ENCODE measurements around the gene HTRA1. TPM values are rescaled to one million over a fixed set of nuclear protein-coding genes. Genes with fewer than 3 reads are reported as not detected.

The HTRA1 gene
- polyA plus RNA-seq, result 69.8 TPM
- long read RNA-seq, donor 1, transcript HTRA1-201 (9 exons, 2,120 nt), result major isoform, 8 of 18 reads
- long read RNA-seq, donor 1, partial matches to known transcripts, result 7 of 18 reads
- long read RNA-seq, donor 1, other reads (novel, unspliced or antisense), result 0 of 18 reads
- long read RNA-seq, donor 2, transcript HTRA1-201 (9 exons, 2,120 nt), result major isoform, 15 of 15 reads
- long read RNA-seq, donor 2, partial matches to known transcripts, result 0 of 15 reads
- long read RNA-seq, donor 2, other reads (novel, unspliced or antisense), result 0 of 15 reads
- long read RNA-seq, donor 3, result 0 reads
- long read RNA-seq, donor 4, partial matches to known transcripts, result 0 of 2 reads
- long read RNA-seq, donor 4, other reads (novel, unspliced or antisense), result 0 of 2 reads
- long read RNA-seq, donor 5, transcript HTRA1-201 (9 exons, 2,120 nt), result major isoform, 12 of 14 reads
- long read RNA-seq, donor 5, partial matches to known transcripts, result 0 of 14 reads
- long read RNA-seq, donor 5, other reads (novel, unspliced or antisense), result 0 of 14 reads
- long read RNA-seq, donor 6, transcript HTRA1-201 (9 exons, 2,120 nt), result major isoform, 32 of 58 reads
- long read RNA-seq, donor 6, partial matches to known transcripts, result 23 of 58 reads
- long read RNA-seq, donor 6, other reads (novel, unspliced or antisense), result 0 of 58 reads
- long read RNA-seq, donor 7, transcript HTRA1-201 (9 exons, 2,120 nt), result major isoform, 10 of 10 reads
- long read RNA-seq, donor 7, partial matches to known transcripts, result 0 of 10 reads
- long read RNA-seq, donor 7, other reads (novel, unspliced or antisense), result 0 of 10 reads
- long read RNA-seq, donor 8, transcript HTRA1-201 (9 exons, 2,120 nt), result major isoform, 17 of 20 reads
- long read RNA-seq, donor 8, partial matches to known transcripts, result 0 of 20 reads
- long read RNA-seq, donor 8, other reads (novel, unspliced or antisense), result 0 of 20 reads
- long read RNA-seq, donor 9, transcript HTRA1-201 (9 exons, 2,120 nt), result major isoform, 9 of 10 reads
- long read RNA-seq, donor 9, partial matches to known transcripts, result 0 of 10 reads
- long read RNA-seq, donor 9, other reads (novel, unspliced or antisense), result 0 of 10 reads
- long read RNA-seq, donor 10, transcript HTRA1-201 (9 exons, 2,120 nt), result major isoform, 26 of 28 reads
- long read RNA-seq, donor 10, partial matches to known transcripts, result 0 of 28 reads
- long read RNA-seq, donor 10, other reads (novel, unspliced or antisense), result 0 of 28 reads
- long read RNA-seq, donor 11, transcript HTRA1-201 (9 exons, 2,120 nt), result major isoform, 12 of 13 reads
- long read RNA-seq, donor 11, partial matches to known transcripts, result 0 of 13 reads
- long read RNA-seq, donor 11, other reads (novel, unspliced or antisense), result 0 of 13 reads

- no CpG with 5 or more reads among the region's 56 CpGs for WGBS (ENCODE audit: insufficient coverage, low lambda C conversion rate)
- no peaks in the 10 kb centered on the region for H3K9me3 ChIP-seq (ENCODE audit: control insufficient read depth, low read depth, low read length)
- peak in 1 of 2 donors; percentile 70 for DNase-seq
- H3K27me3 ChIP-seq (ENCODE audit: control insufficient read depth, insufficient read depth, low read length), result peaks cover 63% of the 10 kb centered on the region
- no peaks in the 10 kb centered on the region for H3K36me3 ChIP-seq (ENCODE audit: control insufficient read depth, insufficient read depth, low read length)
- no peak within 1 kb of the TSS for H3K27ac ChIP-seq (ENCODE audit: low read length)
- peaks cover 12% of the 10 kb centered on the region for H3K4me1 ChIP-seq (ENCODE audit: control insufficient read depth, insufficient read depth, low read length)
- peak within 1 kb of the TSS; percentile 50 for H3K4me3 ChIP-seq (ENCODE audit: low read length)
Observed at GRCh38 chr10:122461367-122461728, at the start of gene HTRA1. TSS of gene HTRA1 (plus strand) at chr10:122461553. CDS start at chr10:122461653, 100 bp downstream.

DNA sequence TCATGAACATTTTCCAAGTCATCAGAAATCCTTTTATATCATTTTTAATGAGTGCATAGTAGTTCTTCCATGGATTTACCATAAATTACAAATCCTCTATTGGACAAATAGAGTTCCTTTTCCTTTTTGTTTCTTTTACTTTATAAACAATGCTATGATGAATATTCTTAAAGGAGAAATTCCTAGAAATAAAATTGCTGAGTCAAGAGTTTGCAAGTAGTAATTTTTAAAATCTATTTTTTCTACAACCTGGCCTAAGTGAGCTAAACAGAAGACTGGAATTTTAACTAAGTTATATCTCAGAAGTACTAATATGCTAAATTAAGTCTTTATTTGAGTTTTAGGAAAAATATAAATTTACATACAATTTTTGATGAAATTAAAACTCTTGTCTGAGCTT is 48.0 kb upstream of the HTRA1 start:
- peaks cover 29% of the 10 kb centered on the region for H3K36me3 ChIP-seq (ENCODE audit: control insufficient read depth, insufficient read depth, low read length)
- no peak overlapping the region for H3K27ac ChIP-seq (ENCODE audit: low read length)

DNA sequence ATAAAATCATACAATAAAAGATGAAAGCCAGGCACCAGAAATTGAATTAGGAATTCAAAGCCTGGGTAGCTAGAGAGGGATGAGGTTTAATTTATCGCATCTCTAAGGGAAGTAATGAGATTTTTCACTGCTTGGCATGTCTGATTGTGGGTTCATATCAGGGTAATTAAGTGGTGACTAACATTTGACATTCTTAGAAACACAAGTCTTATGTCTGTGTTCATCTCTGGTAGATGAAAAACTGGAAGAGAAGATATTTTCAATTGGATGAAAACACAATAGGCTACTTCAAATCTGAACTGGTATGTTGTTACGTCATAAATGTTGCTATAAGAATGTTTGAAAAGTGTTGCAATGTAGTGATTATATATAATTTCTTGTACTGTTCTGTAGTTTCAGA is 43.7 kb upstream of the HTRA1 start:
- Histone ChIP-seq H3K27me3 (ENCODE audit: control insufficient read depth, insufficient read depth, low read length) (no peaks in the 10 kb centered on the region), H3K4me3 (ENCODE audit: low read length) (no peak overlapping the region), H3K4me1 (ENCODE audit: control insufficient read depth, insufficient read depth, low read length) (no peaks in the 10 kb centered on the region), H3K9me3 (ENCODE audit: control insufficient read depth, low read depth, low read length) (no peaks in the 10 kb centered on the region), H3K27ac (ENCODE audit: low read length) (no peak overlapping the region), H3K36me3 (ENCODE audit: control insufficient read depth, insufficient read depth, low read length) (peaks cover 48% of the 10 kb centered on the region)
- WGBS (ENCODE audit: insufficient coverage, low lambda C conversion rate), result no CpG with 5 or more reads among the region's 2 CpGs
- no peak for DNase-seq

More for the DNA sequence above, 48.0 kb upstream of the HTRA1 start:
- no peaks in the 10 kb centered on the region for H3K4me1 ChIP-seq (ENCODE audit: control insufficient read depth, insufficient read depth, low read length)
- H3K27me3 ChIP-seq (ENCODE audit: control insufficient read depth, insufficient read depth, low read length), result no peaks in the 10 kb centered on the region
- H3K9me3 ChIP-seq (ENCODE audit: control insufficient read depth, low read depth, low read length), result no peaks in the 10 kb centered on the region
- no peak overlapping the region for H3K4me3 ChIP-seq (ENCODE audit: low read length)
- no peak for DNase-seq

DNA sequence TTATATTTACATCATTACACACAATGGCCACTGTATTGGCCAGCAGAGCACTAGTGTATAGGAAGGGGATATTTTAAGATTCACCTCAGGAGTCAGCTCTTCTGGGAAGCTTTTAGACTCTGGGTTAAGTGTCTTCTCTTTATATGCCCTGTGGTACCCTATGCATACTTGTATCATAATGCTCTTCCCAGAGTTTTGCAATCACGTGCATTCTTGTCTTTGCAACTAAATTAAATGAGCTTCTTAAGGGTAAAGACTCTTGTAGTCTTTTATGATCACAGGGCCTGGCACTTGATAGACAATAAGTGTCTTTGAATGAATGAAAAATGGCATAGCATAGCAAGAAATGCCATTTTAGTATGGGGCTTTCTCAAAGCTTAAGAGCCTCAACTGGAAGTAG is 42.3 kb upstream of the HTRA1 start:
- Histone ChIP-seq H3K36me3 (ENCODE audit: control insufficient read depth, insufficient read depth, low read length) (peaks cover 48% of the 10 kb centered on the region), H3K4me3 (ENCODE audit: low read length) (no peak overlapping the region), H3K9me3 (ENCODE audit: control insufficient read depth, low read depth, low read length) (no peaks in the 10 kb centered on the region), H3K27me3 (ENCODE audit: control insufficient read depth, insufficient read depth, low read length) (no peaks in the 10 kb centered on the region), H3K27ac (ENCODE audit: low read length) (no peak overlapping the region), H3K4me1 (ENCODE audit: control insufficient read depth, insufficient read depth, low read length) (no peaks in the 10 kb centered on the region)
- no CpG with 5 or more reads among the region's 1 CpG for WGBS (ENCODE audit: insufficient coverage, low lambda C conversion rate)
- no peak for DNase-seq

DNA sequence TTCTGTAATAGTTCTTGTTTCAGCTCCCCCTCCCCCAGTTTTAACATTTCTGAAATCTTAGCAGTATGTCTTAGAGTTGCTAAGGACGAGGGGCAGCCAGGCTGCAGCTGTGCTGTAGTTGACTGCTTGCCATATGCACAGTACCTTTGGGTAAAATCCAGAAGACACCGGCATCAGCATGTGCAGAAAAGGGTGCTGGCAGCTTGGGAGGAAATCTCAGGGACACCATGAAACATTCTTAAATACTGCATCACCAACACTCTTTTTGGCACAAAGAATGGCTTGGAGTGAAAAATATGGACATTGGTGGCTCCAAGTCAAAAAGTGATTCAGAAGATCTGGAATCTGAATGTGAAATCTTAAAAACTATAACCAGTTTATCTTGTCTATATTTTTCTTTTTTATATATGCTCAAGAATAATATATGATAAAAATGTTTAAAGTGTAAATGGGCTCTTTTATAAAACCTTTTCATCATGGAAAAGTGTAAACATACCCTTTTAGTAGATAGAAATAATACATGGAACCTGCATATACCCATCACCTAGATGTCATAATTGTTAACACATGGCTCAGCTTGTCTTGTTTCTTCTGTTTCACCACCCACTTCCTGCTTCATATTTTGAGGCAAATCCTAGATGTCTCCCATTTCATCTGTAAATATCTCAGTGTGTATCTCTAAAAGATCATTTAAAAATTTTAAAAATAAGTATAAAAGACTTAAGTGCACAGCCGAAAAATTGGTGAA is 41.3 kb upstream of the HTRA1 start:
- DNase-seq, result no peak
- Histone ChIP-seq H3K4me1 (ENCODE audit: control insufficient read depth, insufficient read depth, low read length) (no peaks in the 10 kb centered on the region), H3K27ac (ENCODE audit: low read length) (no peak overlapping the region), H3K9me3 (ENCODE audit: control insufficient read depth, low read depth, low read length) (no peaks in the 10 kb centered on the region), H3K4me3 (ENCODE audit: low read length) (no peak overlapping the region), H3K36me3 (ENCODE audit: control insufficient read depth, insufficient read depth, low read length) (peaks cover 42% of the 10 kb centered on the region), H3K27me3 (ENCODE audit: control insufficient read depth, insufficient read depth, low read length) (no peaks in the 10 kb centered on the region)
- 100% methylated on average over 1 of the region's 3 CpGs for WGBS (ENCODE audit: insufficient coverage, low lambda C conversion rate)

- WGBS (ENCODE audit: insufficient coverage, low lambda C conversion rate), result no CpG with 5 or more reads among the region's 3 CpGs
- H3K36me3 ChIP-seq (ENCODE audit: control insufficient read depth, insufficient read depth, low read length), result peaks cover 42% of the 10 kb centered on the region
- H3K4me3 ChIP-seq (ENCODE audit: low read length), result no peak overlapping the region
- H3K27me3 ChIP-seq (ENCODE audit: control insufficient read depth, insufficient read depth, low read length), result no peaks in the 10 kb centered on the region
- H3K9me3 ChIP-seq (ENCODE audit: control insufficient read depth, low read depth, low read length), result no peaks in the 10 kb centered on the region
- H3K4me1 ChIP-seq (ENCODE audit: control insufficient read depth, insufficient read depth, low read length), result no peaks in the 10 kb centered on the region
- DNase-seq, result no peak
- H3K27ac ChIP-seq (ENCODE audit: low read length), result no peak overlapping the region
Observed at GRCh38 chr10:122420624-122421007, 40.7 kb upstream of the HTRA1 start.

GRCh38 chr10:122421054-122421625 is 40.2 kb upstream of the HTRA1 start:
- Histone ChIP-seq H3K36me3 (ENCODE audit: control insufficient read depth, insufficient read depth, low read length) (peaks cover 38% of the 10 kb centered on the region), H3K9me3 (ENCODE audit: control insufficient read depth, low read depth, low read length) (no peaks in the 10 kb centered on the region), H3K4me1 (ENCODE audit: control insufficient read depth, insufficient read depth, low read length) (no peaks in the 10 kb centered on the region), H3K27ac (ENCODE audit: low read length) (no peak overlapping the region), H3K27me3 (ENCODE audit: control insufficient read depth, insufficient read depth, low read length) (no peaks in the 10 kb centered on the region), H3K4me3 (ENCODE audit: low read length) (no peak overlapping the region)
- no peak for DNase-seq
- 100% methylated on average over 2 of the region's 3 CpGs for WGBS (ENCODE audit: insufficient coverage, low lambda C conversion rate)

DNA sequence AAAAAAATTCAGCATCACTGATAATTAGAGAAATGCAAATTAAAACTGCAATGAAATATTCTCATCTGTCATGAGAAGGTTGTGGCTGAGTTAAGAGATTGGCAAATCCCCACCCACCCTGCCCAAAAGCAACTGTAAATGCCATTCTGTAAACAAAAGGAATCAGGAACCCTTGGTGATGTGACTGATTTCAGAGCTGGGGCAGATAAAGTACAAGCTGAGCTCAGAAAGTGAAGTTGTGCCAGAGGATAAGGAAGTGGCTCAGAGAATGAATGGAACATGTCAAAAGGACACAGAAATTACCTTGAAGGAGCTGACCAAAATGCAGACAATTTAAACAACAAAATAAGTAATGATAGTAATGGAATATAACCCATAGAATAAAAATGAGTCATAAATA is 39.6 kb upstream of the HTRA1 start:
- H3K4me3 ChIP-seq (ENCODE audit: low read length), result no peak overlapping the region
- no peaks in the 10 kb centered on the region for H3K27me3 ChIP-seq (ENCODE audit: control insufficient read depth, insufficient read depth, low read length)
- H3K9me3 ChIP-seq (ENCODE audit: control insufficient read depth, low read depth, low read length), result no peaks in the 10 kb centered on the region
- H3K27ac ChIP-seq (ENCODE audit: low read length), result no peak overlapping the region
- peaks cover 34% of the 10 kb centered on the region for H3K36me3 ChIP-seq (ENCODE audit: control insufficient read depth, insufficient read depth, low read length)
- no peak for DNase-seq
- H3K4me1 ChIP-seq (ENCODE audit: control insufficient read depth, insufficient read depth, low read length), result no peaks in the 10 kb centered on the region

DNA sequence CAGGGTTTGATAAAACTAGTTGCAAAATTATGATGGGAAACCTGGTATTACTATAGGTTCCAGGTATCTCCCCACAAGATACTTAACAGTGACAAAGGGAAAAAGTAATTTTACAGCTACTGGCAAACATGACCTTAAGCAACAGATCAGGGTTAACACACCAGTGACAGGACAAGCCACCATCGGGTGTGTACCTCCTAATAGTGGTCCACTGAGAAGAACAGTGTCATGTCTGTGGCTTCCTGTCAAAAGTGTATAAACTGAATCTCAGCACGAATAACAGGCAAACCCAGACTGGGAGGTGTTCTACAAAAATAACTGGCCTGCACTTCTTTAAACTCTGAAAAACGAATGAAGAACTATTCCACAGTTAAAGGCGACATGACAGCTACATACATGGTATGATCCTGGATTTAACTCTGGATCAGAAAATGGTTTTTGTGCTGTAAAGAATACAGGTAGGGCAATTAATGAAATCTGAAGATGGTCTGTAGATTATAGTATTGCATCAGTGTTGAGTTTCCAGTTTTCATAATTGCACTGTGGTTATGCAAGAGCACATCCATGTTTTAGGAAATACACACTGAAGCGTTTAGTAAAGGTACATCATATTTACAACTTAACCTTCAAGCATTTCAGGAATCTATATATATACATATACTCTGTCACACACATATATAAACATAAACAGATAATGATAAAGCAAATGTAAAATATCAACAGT is 38.9 kb upstream of the HTRA1 start:
- H3K4me1 ChIP-seq (ENCODE audit: control insufficient read depth, insufficient read depth, low read length), result no peaks in the 10 kb centered on the region
- H3K4me3 ChIP-seq (ENCODE audit: low read length), result no peak overlapping the region
- no peak overlapping the region for H3K27ac ChIP-seq (ENCODE audit: low read length)
- no peaks in the 10 kb centered on the region for H3K9me3 ChIP-seq (ENCODE audit: control insufficient read depth, low read depth, low read length)
- H3K36me3 ChIP-seq (ENCODE audit: control insufficient read depth, insufficient read depth, low read length), result peaks cover 32% of the 10 kb centered on the region
- 40% methylated on average over 1 of the region's 5 CpGs for WGBS (ENCODE audit: insufficient coverage, low lambda C conversion rate)
- H3K27me3 ChIP-seq (ENCODE audit: control insufficient read depth, insufficient read depth, low read length), result no peaks in the 10 kb centered on the region
- DNase-seq, result no peak

All from large intestine (tissue), 12 donors.